HFFc6 (cell line): Measurements from ENCODE around the gene HLA-DOA. TPM values are rescaled to one million over a fixed set of nuclear protein-coding genes. Genes with fewer than 3 reads are reported as not detected.

Experiments used
- DNase-seq: peaks from one replicate; pipeline ENCODE4 v3.0.0-alpha.2; 2018
- H3K27ac Mint-ChIP-seq: 2 replicates; pipeline ENCODE4 v1.8.0; 2020; ENCODE audit warnings: mild to moderate bottlenecking, mixed read lengths
- H3K27me3 Mint-ChIP-seq: 2 replicates; pipeline ENCODE4 v1.8.0; 2021; ENCODE audit warnings: mild to moderate bottlenecking, moderate library complexity, mixed read lengths; ENCODE audit not compliant: insufficient read depth
- H3K36me3 Mint-ChIP-seq: 2 replicates; pipeline ENCODE4 v1.8.0; 2021; ENCODE audit warnings: low read depth, mixed read lengths
- H3K4me1 Mint-ChIP-seq: 2 replicates; pipeline ENCODE4 v1.8.0; 2020; ENCODE audit warnings: low read depth, mixed read lengths
- H3K4me3 Mint-ChIP-seq: 2 replicates; pipeline ENCODE4 v1.8.0; 2020; ENCODE audit warnings: mild to moderate bottlenecking, moderate library complexity, mixed read lengths
- H3K9me3 Mint-ChIP-seq: 2 replicates; pipeline ENCODE4 v1.8.0; 2020; ENCODE audit warnings: mild to moderate bottlenecking, mixed read lengths
- total RNA-seq, 6 experiments: library from RNA; stranded (reverse); fragmentation: NEBNext Ultra II Directional; extraction: Animal tissue kit (Norgen Biotek cat#: 25700); gene quantifications; 2 replicates in 1 of 6; 3 replicates in 5 of 6; pipeline ENCODE4 v1.2.3, GENCODE V29; 2021
- TF ChIP-seq, protein P1 (sequence below): fragments of 200-600 bp; sonication (generic); IDR thresholded peaks from 2 replicates; pipeline ENCODE4 v1.5.0; 2021; ENCODE audit warnings: antibody characterized with exemption, mild to moderate bottlenecking

HLA-DOA gene
- total RNA-seq, 6 experiments from 2014 or later, result not detected

DNA sequence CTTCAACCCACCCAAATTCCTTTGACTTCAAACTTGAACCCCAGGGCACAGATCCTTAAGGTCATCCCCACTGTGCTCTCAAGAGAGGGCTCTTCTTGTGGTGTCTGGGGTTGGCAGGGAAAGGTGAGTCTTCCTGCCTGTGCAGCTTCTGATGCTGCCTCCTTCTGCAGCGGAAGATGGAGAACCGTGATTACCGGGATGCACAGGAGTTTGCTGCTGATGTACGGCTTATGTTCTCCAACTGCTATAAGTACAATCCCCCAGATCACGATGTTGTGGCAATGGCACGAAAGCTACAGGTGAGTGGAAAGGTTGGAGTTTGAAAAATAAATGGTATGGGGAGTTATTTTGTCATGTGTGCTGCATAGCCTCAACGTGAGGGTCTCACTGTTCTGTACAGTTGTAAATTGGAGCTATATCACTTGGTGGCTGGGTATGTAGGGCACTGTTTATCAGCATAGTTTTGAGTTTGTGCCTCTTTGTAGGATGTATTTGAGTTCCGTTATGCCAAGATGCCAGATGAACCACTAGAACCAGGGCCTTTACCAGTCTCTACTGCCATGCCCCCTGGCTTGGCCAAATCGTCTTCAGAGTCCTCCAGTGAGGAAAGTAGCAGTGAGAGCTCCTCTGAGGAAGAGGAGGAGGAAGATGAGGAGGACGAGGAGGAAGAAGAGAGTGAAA lies 32.0 kb downstream of the HLA-DOA start:
- H3K4me1 Mint-ChIP-seq, result peaks cover 57% of the 10 kb centered on the region
- H3K27me3 Mint-ChIP-seq, result peaks cover 53% of the 10 kb centered on the region
- no peak for DNase-seq
- peaks cover 13% of the 10 kb centered on the region for H3K9me3 Mint-ChIP-seq
- TF ChIP-seq, protein P1, sequence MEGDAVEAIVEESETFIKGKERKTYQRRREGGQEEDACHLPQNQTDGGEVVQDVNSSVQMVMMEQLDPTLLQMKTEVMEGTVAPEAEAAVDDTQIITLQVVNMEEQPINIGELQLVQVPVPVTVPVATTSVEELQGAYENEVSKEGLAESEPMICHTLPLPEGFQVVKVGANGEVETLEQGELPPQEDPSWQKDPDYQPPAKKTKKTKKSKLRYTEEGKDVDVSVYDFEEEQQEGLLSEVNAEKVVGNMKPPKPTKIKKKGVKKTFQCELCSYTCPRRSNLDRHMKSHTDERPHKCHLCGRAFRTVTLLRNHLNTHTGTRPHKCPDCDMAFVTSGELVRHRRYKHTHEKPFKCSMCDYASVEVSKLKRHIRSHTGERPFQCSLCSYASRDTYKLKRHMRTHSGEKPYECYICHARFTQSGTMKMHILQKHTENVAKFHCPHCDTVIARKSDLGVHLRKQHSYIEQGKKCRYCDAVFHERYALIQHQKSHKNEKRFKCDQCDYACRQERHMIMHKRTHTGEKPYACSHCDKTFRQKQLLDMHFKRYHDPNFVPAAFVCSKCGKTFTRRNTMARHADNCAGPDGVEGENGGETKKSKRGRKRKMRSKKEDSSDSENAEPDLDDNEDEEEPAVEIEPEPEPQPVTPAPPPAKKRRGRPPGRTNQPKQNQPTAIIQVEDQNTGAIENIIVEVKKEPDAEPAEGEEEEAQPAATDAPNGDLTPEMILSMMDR, result no peak
- peak overlapping the region; percentile 93 for H3K4me3 Mint-ChIP-seq
- peaks cover 93% of the 10 kb centered on the region for H3K36me3 Mint-ChIP-seq
- H3K27ac Mint-ChIP-seq, result peak overlapping the region; percentile 99

DNA sequence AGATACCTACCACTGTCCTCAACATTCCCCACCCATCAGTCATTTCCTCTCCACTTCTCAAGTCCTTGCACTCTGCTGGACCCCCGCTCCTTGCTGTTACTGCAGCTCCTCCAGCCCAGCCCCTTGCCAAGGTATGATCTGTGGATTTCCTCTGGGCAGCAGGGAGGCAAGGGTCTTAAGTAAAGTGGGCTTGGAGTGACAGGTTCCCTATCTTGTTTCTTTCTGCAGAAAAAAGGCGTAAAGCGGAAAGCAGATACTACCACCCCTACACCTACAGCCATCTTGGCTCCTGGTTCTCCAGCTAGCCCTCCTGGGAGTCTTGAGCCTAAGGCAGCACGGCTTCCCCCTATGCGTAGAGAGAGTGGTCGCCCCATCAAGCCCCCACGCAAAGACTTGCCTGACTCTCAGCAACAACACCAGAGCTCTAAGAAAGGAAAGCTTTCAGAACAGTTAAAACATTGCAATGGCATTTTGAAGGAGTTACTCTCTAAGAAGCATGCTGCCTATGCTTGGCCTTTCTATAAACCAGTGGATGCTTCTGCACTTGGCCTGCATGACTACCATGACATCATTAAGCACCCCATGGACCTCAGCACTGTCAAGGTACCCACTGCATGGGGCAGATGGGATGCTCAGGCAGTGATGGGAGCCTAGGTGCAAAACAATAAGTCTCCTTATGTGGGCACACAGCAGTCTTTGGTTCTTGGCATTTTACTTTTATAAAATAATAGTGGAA lies 32.9 kb downstream of the HLA-DOA start:
- peak overlapping the region; percentile 93 for H3K4me3 Mint-ChIP-seq
- DNase-seq, result no peak
- peaks cover 13% of the 10 kb centered on the region for H3K9me3 Mint-ChIP-seq
- peaks cover 88% of the 10 kb centered on the region for H3K36me3 Mint-ChIP-seq
- H3K4me1 Mint-ChIP-seq, result peaks cover 50% of the 10 kb centered on the region
- H3K27me3 Mint-ChIP-seq, result peaks cover 55% of the 10 kb centered on the region
- TF ChIP-seq, protein P1, result no peak
- peak overlapping the region; percentile 99 for H3K27ac Mint-ChIP-seq

- Mint-ChIP-seq H3K27me3 (peaks cover 52% of the 10 kb centered on the region), H3K4me1 (peaks cover 50% of the 10 kb centered on the region), H3K4me3 (peak overlapping the region; percentile 93)
Observed at GRCh38 chr6:32975886-32976285, 33.5 kb downstream of the HLA-DOA start.

DNA sequence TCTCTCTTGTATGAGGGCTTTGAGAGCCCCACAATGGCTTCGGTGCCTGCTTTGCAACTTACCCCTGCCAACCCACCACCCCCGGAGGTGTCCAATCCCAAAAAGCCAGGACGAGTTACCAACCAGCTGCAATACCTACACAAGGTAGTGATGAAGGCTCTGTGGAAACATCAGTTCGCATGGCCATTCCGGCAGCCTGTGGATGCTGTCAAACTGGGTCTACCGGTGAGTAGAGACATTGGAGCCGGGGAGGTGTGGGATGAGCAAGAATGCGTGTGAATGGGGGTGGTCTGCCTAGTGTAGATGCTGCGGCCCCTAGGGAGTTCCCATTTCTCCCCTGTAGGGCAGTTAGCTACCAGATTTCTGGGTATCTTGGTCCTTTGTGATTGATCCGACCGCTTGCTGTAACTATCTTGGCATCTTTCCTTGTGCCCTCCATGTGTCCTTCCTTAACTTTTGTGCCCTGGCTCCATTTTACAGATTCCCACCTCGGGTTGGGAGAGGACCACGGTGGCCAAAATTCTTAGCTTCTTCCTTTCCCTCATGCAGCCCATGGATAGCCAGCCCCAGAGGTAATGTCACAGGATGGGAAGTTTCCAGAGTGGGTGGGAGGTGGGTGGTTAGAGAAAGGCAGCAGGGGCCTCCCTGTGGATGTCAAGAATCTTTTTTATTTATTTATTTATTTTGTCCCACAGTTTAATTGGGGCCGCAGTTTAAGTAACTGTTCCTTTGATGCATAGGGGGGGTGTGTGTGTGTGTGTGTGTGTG lies 34.7 kb downstream of the HLA-DOA start:
- Mint-ChIP-seq H3K36me3 (peaks cover 85% of the 10 kb centered on the region), H3K27me3 (peaks cover 46% of the 10 kb centered on the region), H3K4me1 (peaks cover 42% of the 10 kb centered on the region), H3K4me3 (peak overlapping the region; percentile 93), H3K27ac (peak overlapping the region; percentile 99), H3K9me3 (peaks cover 13% of the 10 kb centered on the region)
- no peak for DNase-seq
- TF ChIP-seq, protein P1, result no peak

More at GRCh38 chr6:32975886-32976285, 33.5 kb downstream of the HLA-DOA start:
- Mint-ChIP-seq H3K27ac (peak overlapping the region; percentile 99), H3K36me3 (peaks cover 91% of the 10 kb centered on the region), H3K9me3 (peaks cover 13% of the 10 kb centered on the region)
- no peak for DNase-seq
- TF ChIP-seq, protein P1, result no peak

DNA sequence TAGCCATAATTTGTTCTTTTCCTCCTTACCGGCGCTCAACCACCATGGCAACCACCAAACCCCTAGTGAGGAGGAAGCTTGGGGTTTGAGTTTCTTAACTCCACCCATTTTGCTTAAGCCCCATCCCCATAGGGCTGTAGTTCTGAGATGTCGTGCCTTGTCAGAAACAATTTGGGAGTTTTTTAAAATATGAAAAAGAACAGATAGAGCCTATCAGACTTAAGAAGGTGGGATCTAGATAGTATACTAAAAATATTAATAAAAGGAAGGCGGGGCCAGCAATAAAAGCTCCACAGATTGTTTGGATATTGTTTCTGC lies 35.4 kb downstream of the HLA-DOA start:
- peak; percentile 66 for DNase-seq
- Mint-ChIP-seq H3K27me3 (peaks cover 48% of the 10 kb centered on the region), H3K27ac (peak overlapping the region; percentile 99), H3K9me3 (peaks cover 13% of the 10 kb centered on the region), H3K4me3 (peak overlapping the region; percentile 93), H3K36me3 (peaks cover 77% of the 10 kb centered on the region), H3K4me1 (peaks cover 38% of the 10 kb centered on the region)
- TF ChIP-seq, protein P1, result no peak
